Measurements from ENCODE around the gene C11orf91. TPM values are rescaled to one million over a fixed set of nuclear protein-coding genes. Genes with fewer than 3 reads are reported as not detected.

C11orf91 gene
- total RNA-seq, 1 donor from 2014 or later: not detected

DNA sequence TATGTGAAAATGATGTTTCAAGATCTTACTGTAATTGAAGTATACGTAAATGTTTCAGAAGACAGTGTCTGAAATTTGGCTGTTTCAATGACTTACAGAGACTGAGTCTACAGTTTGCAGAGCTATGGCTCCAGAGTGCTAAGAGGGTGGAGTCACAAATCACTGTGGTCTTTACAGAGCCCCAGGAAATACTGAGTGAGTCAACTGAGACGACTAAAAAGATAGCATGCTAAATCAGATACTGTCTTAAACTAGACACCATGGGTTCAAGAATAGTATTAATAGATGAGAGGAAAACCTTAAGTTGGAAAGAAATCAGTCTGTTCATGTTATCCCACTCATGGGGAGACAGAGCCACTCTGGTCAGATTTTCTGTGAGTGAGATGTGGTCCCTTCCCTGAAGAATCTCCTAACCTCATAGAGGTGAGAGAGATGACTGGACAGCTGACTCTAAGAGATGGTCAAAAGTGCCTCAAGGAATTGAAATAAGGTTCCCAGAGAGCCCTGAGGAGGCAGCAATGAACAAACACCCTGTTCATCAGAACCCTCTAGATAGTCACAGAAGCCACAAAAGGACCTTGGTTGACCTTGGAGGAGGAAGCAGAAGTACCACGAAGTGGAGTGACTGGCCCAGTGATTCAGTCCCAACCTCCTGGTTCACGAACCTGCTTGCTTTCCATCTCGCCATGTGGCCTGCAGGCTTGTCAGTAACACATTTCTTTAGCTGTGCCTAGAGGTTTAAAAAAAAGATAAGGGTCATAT, 30.2 kb downstream of the C11orf91 start:
- TF ChIP-seq, protein P1, sequence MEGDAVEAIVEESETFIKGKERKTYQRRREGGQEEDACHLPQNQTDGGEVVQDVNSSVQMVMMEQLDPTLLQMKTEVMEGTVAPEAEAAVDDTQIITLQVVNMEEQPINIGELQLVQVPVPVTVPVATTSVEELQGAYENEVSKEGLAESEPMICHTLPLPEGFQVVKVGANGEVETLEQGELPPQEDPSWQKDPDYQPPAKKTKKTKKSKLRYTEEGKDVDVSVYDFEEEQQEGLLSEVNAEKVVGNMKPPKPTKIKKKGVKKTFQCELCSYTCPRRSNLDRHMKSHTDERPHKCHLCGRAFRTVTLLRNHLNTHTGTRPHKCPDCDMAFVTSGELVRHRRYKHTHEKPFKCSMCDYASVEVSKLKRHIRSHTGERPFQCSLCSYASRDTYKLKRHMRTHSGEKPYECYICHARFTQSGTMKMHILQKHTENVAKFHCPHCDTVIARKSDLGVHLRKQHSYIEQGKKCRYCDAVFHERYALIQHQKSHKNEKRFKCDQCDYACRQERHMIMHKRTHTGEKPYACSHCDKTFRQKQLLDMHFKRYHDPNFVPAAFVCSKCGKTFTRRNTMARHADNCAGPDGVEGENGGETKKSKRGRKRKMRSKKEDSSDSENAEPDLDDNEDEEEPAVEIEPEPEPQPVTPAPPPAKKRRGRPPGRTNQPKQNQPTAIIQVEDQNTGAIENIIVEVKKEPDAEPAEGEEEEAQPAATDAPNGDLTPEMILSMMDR (IDR thresholded peaks at IDR 0.05; ENCODE audit: borderline replicate concordance): no peak
- intact Hi-C loops (cut with micrococcal nuclease): no loop called here
- H3K4me3 ChIP-seq: no peak overlapping the region
- H3K27me3 ChIP-seq (ENCODE audit: low read depth): no peaks in the 10 kb centered on the region
- H3K4me1 ChIP-seq: no peaks in the 10 kb centered on the region
- H3K27ac ChIP-seq (replicated peaks): no peak overlapping the region
- no peak for DNase-seq
- H3K36me3 ChIP-seq: no peaks in the 10 kb centered on the region
- H3K9me3 ChIP-seq (replicated peaks): no peaks in the 10 kb centered on the region

DNA sequence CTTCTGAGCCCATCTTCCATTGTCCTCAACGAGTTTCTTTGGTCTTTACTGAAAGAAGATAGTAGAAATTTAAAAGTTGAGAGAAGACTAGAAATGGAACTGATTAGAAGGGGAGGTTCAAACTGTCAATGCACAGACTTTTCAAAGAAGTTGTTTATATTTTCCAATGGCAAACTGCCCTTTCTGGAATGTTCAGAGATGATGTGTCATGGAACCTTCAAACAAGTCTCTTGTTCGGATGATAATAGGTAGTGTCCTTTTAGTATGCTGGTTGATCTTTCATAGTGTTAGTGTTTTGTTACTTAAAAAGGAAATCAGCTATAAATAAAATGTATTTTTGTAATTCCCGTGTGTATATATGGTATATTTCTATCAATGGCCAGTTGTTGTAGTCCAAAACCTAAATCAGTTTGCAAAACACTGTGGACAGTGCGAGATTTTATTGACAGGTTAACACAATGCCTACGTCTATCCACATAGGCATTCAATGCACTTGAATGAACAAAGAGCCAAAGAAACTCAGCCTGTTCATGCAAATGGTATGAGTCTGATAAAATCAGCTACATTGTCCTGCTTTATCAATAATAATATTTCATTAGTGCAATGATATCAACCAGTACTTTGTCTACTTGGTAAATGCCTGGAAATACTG, 30.9 kb downstream of the C11orf91 start:
- DNase-seq: no peak
- TF ChIP-seq, protein P1 (IDR thresholded peaks at IDR 0.05; ENCODE audit: borderline replicate concordance): no peak
- Histone ChIP-seq H3K4me1 (no peaks in the 10 kb centered on the region), H3K4me3 (no peak overlapping the region), H3K36me3 (no peaks in the 10 kb centered on the region), H3K9me3 (replicated peaks) (no peaks in the 10 kb centered on the region), H3K27me3 (ENCODE audit: low read depth) (no peaks in the 10 kb centered on the region), H3K27ac (replicated peaks) (no peak overlapping the region)
- intact Hi-C loops (cut with micrococcal nuclease): no loop called here

DNA sequence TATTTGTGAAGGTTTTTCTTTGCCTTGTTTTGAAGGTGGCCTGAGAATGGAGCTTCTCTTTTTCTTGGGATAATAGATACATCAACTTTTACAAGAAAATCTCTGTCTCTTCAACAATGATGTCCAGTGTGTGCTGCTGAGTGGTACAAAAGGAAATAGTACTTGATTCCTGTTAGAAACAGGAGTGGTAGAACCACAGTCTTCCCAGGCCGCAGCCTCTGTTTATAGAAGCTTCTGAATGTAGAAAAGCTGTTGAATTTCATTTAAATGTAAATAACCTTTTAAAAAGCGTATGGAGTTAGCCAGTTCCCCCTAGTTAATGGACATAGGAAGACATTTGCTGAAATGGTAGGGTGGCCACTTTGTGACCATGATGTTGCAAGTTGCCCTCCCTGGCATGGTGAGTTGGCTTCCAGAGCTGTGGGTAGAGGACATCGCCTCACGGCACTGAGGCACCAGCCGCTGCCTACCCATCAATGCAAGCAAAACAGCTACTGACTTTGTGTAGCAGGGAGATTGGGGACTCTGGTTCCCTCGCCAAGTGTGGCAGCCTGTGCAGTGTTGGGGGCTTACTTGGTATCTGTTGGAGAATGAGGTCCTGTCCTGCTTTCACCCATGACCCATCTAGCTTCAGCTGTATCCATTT, 31.6 kb downstream of the C11orf91 start:
- no peak for DNase-seq

DNA sequence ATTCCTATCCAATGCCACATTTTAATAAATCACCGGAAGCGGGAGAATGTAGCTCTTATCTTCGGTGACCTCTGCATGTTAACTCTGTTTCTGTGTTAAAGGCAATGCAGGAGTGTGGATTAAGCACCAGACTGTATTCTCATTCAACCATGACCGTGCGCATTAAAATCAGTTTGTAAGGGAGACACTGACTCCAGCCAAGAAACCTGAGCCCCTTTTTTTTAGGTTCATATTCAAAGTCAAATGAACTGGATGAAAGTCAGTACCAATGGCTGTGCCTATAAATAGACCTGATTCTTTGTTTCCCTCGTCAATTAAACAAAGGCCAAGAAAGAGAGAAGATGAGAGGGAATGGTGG, 32.2 kb downstream of the C11orf91 start:
- TF ChIP-seq, protein P1 (IDR thresholded peaks at IDR 0.05; ENCODE audit: borderline replicate concordance): no peak
- H3K27me3 ChIP-seq (ENCODE audit: low read depth): no peaks in the 10 kb centered on the region
- no peaks in the 10 kb centered on the region for H3K4me1 ChIP-seq
- H3K27ac ChIP-seq (replicated peaks): no peak overlapping the region
- DNase-seq: no peak
- H3K36me3 ChIP-seq: no peaks in the 10 kb centered on the region
- H3K9me3 ChIP-seq (replicated peaks): no peaks in the 10 kb centered on the region
- no peak overlapping the region for H3K4me3 ChIP-seq
- intact Hi-C loops (cut with micrococcal nuclease): no loop called here

More for the DNA sequence above, 31.6 kb downstream of the C11orf91 start:
- intact Hi-C loops (cut with micrococcal nuclease): no loop called here
- TF ChIP-seq, protein P1 (IDR thresholded peaks at IDR 0.05; ENCODE audit: borderline replicate concordance): no peak
- H3K36me3 ChIP-seq: no peaks in the 10 kb centered on the region
- no peaks in the 10 kb centered on the region for H3K4me1 ChIP-seq
- no peaks in the 10 kb centered on the region for H3K9me3 ChIP-seq (replicated peaks)
- no peak overlapping the region for H3K27ac ChIP-seq (replicated peaks)
- no peaks in the 10 kb centered on the region for H3K27me3 ChIP-seq (ENCODE audit: low read depth)
- H3K4me3 ChIP-seq: no peak overlapping the region

DNA sequence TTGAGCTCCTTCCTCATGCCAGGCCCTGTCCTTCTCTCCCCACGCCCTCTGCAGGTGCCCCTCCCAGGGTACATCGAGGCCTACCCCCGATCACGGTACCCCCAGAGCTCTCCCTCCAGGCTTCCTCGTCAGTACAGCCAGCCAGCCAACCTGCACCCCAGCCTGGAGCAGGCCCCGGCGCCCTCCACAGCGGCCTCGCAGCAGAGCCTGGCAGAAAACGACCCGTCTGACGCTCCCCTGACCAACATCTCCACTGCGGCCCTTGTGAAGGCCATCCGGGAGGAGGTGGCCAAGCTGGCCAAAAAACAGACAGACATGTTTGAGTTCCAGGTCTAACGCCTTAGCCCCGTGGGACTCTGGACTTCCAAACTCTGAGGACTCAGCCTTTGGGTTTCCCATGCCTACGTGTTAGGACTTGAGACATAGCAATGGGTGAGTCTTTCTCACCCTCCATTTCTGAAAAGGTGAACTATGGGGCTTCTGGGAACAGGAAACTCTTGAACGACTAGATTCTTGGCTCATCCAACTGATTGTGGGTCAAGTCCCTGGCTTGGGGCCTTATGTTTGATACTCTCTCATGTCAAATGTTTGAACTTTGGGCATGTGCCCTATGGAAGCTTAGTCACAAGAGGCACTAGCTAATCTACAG, 32.7 kb downstream of the C11orf91 start:
- intact Hi-C loops (cut with micrococcal nuclease): no loop called here
- Histone ChIP-seq H3K9me3 (replicated peaks) (no peaks in the 10 kb centered on the region), H3K27me3 (ENCODE audit: low read depth) (no peaks in the 10 kb centered on the region), H3K4me3 (no peak overlapping the region), H3K36me3 (no peaks in the 10 kb centered on the region), H3K4me1 (no peaks in the 10 kb centered on the region), H3K27ac (replicated peaks) (no peak overlapping the region)
- TF ChIP-seq, protein P1 (IDR thresholded peaks at IDR 0.05; ENCODE audit: borderline replicate concordance): no peak
- no peak for DNase-seq
